HCT116 (cell line): ENCODE data around the gene TXLNB.

Experiments used
- CTCF ChIP-seq, 3 experiments: fragments of 200-600 bp in 1 of 3; sonication (generic) in 1 of 3; IDR thresholded peaks in 2 of 3; conservative IDR thresholded peaks in 1 of 3; 2 replicates each; pipeline ENCODE4 v1.5.1; 2012 to 2017; ENCODE audit warnings: low read depth in 2 of 3, low read length in 2 of 3, antibody characterized with exemption in 1 of 3, borderline replicate concordance in 1 of 3, control low read depth in 1 of 3, mild to moderate bottlenecking in 1 of 3, mixed read lengths in 1 of 3, mixed run types in 1 of 3, moderate library complexity in 1 of 3; ENCODE audit not compliant: insufficient read depth in 1 of 3
- EZH2 ChIP-seq: fragments of 200-600 bp; sonication (generic); IDR thresholded peaks from 2 replicates; pipeline ENCODE4 v1.6.1; 2017; ENCODE audit warnings: antibody characterized with exemption, mixed run types
- EZH2phosphoT487 ChIP-seq: fragments of 200-600 bp; IDR thresholded peaks from 2 replicates; pipeline ENCODE4 v1.6.1; 2018; ENCODE audit warnings: antibody characterized with exemption, borderline replicate concordance
- POLR2A ChIP-seq: IDR thresholded peaks from 2 replicates; pipeline ENCODE4 v1.7.0; 2011; ENCODE audit warnings: borderline replicate concordance; ENCODE audit not compliant: insufficient read depth, insufficient read length; ENCODE audit errors: extremely low read depth
- POLR2AphosphoS5 ChIP-seq: IDR thresholded peaks from 2 replicates; pipeline ENCODE4 v1.6.1; 2011; ENCODE audit warnings: mild to moderate bottlenecking, low read depth, low read length, moderate library complexity
- RAD21 ChIP-seq: IDR thresholded peaks from 2 replicates; pipeline ENCODE4 v1.6.1; 2012; ENCODE audit warnings: low read depth, mild to moderate bottlenecking
- SIN3A ChIP-seq: IDR thresholded peaks from 2 replicates; pipeline ENCODE4 v1.6.1; 2012; ENCODE audit warnings: low read depth

GRCh38 chr6:139277587-139277986, 14.2 kb downstream of the TXLNB start:
- TF ChIP-seq CTCF (IDR thresholded peaks at IDR 0.05 in 2 of 3, conservative IDR thresholded peaks at IDR 0.05 in 1 of 3; ENCODE audit: borderline replicate concordance in 1 of 3, insufficient read depth in 1 of 3, low read depth in 2 of 3, low read length in 2 of 3) (no peak), EZH2 (no peak), EZH2phosphoT487 (no peak), POLR2A (no peak), SIN3A (no peak), RAD21 (no peak), POLR2AphosphoS5 (no peak)
